SK-N-SH (cell line): ENCODE data around the gene VWF. TPM values are rescaled to one million over a fixed set of nuclear protein-coding genes. Genes with fewer than 3 reads are reported as not detected.

Experiments
- CTCF ChIA-PET: fragments of 300-600, 350-600 bp; formaldehyde crosslinking; extraction: SDS; loops from one replicate; lab custom pipeline; 2021; lab: Yijun Ruan, JAX
- POLR2A ChIA-PET: fragments of 350-600 bp; sonication (Branson Sonifier 250); formaldehyde crosslinking; extraction: SDS; loops from one replicate; lab custom pipeline; 2020; ENCODE audit warnings: antibody characterized with exemption, inconsistent platforms; lab: Yijun Ruan, JAX
- DNase-seq: peaks from one replicate; pipeline ENCODE4 v3.0.0; 2012
- H2AFZ ChIP-seq: fragments of 200-600 bp; sonication (generic); 2 replicates; pipeline ENCODE4 v1.8.1; 2016; ENCODE audit warnings: antibody characterized with exemption, mild to moderate bottlenecking, low read depth
- H3F3A ChIP-seq: fragments of 200-600 bp; sonication (generic); replicated peaks from 2 replicates; pipeline ENCODE3; 2016; ENCODE audit warnings: antibody characterized with exemption, mild to moderate bottlenecking; ENCODE audit not compliant: insufficient read depth
- H3K27ac ChIP-seq, 2 experiments: fragments of 200-500 bp in 1 of 2; fragments of 200-600 bp in 1 of 2; sonication (Bioruptor generic) in 1 of 2; sonication (generic), shearing (Covaris generic) in 1 of 2; 2 replicates each; pipeline versions ENCODE4 v1.5.1 to v1.6.1; 2014 to 2016; ENCODE audit warnings: low read depth in 2 of 2, inconsistent platforms in 1 of 2, low read length in 1 of 2, mild to moderate bottlenecking in 1 of 2, mixed read lengths in 1 of 2
- H3K27me3 ChIP-seq: fragments of 200-600 bp; sonication (generic), shearing (Covaris generic); 2 replicates; pipeline ENCODE4 v1.6.1; 2016; ENCODE audit warnings: mixed run types; ENCODE audit not compliant: insufficient read depth
- H3K36me3 ChIP-seq, 2 experiments: fragments of 200-500 bp in 1 of 2; fragments of 200-600 bp in 1 of 2; sonication (Bioruptor generic) in 1 of 2; sonication (generic) in 1 of 2; replicated peaks in 1 of 2; 2 replicates each; pipeline versions ENCODE3 to v1.5.1; 2014 to 2016; ENCODE audit warnings: low read length in 1 of 2, mild to moderate bottlenecking in 1 of 2; ENCODE audit not compliant: insufficient read depth in 2 of 2, control insufficient read depth in 1 of 2
- H3K4me1 ChIP-seq, 2 experiments: fragments of 200-500 bp in 1 of 2; fragments of 200-600 bp in 1 of 2; sonication (Bioruptor generic) in 1 of 2; sonication (generic), shearing (Covaris generic) in 1 of 2; 2 replicates each; pipeline versions ENCODE4 v1.5.1 to v1.6.1; 2014 to 2016; ENCODE audit warnings: low read depth in 1 of 2, low read length in 1 of 2, mixed run types in 1 of 2; ENCODE audit not compliant: insufficient read depth in 2 of 2, control insufficient read depth in 1 of 2
- H3K4me2 ChIP-seq: fragments of 200-600 bp; sonication (generic), shearing (Covaris generic); 2 replicates; pipeline ENCODE4 v1.6.1; 2017; ENCODE audit warnings: mixed run types
- H3K4me3 ChIP-seq, 2 experiments: fragments of 200-500 bp in 1 of 2; fragments of 200-600 bp in 1 of 2; sonication (Bioruptor generic) in 1 of 2; sonication (generic), shearing (Covaris generic) in 1 of 2; 2 replicates each; pipeline versions ENCODE4 v1.5.1 to v1.8.1; 2014 to 2016; ENCODE audit warnings: low read depth in 2 of 2, inconsistent platforms in 1 of 2, low read length in 1 of 2, mild to moderate bottlenecking in 1 of 2, mixed read lengths in 1 of 2, moderate library complexity in 1 of 2
- H3K79me2 ChIP-seq: fragments of 200-600 bp; sonication (generic); 2 replicates; pipeline ENCODE4 v1.8.1; 2017; ENCODE audit warnings: mild to moderate bottlenecking; ENCODE audit not compliant: insufficient read depth
- H3K9ac ChIP-seq: fragments of 200-600 bp; sonication (generic); 2 replicates; pipeline ENCODE4 v1.6.1; 2017; ENCODE audit warnings: mixed run types
- H3K9me2 ChIP-seq: fragments of 200-600 bp; sonication (generic); 2 replicates; pipeline ENCODE4 v1.6.1; 2017; ENCODE audit warnings: mixed run types
- H3K9me3 ChIP-seq: fragments of 200-600 bp; sonication (generic); 2 replicates; pipeline ENCODE4 v1.6.1; 2017; ENCODE audit warnings: mixed run types, mild to moderate bottlenecking, moderate library complexity
- H4K20me1 ChIP-seq: fragments of 200-600 bp; sonication (generic); 2 replicates; pipeline ENCODE4 v1.6.1; 2017; ENCODE audit warnings: mild to moderate bottlenecking, mixed run types; ENCODE audit not compliant: insufficient read depth
- ELF1 ChIP-seq: IDR thresholded peaks from 2 replicates; pipeline ENCODE4 v1.4.0; 2012
- EP300 ChIP-seq, 2 experiments: IDR thresholded peaks; 2 replicates each; pipeline versions ENCODE4 v1.4.0 to v1.6.1; 2012; ENCODE audit warnings: borderline replicate concordance in 1 of 2, low read depth in 1 of 2, low read length in 1 of 2
- EZH2phosphoT487 ChIP-seq: fragments of 200-600 bp; sonication (generic); IDR thresholded peaks from 2 replicates; pipeline ENCODE4 v1.6.1; 2017; ENCODE audit warnings: low read depth, mixed run types, mild to moderate bottlenecking, antibody characterized with exemption, moderate library complexity, borderline replicate concordance
- FOSL2 ChIP-seq: IDR thresholded peaks from 2 replicates; pipeline ENCODE4 v1.4.0; 2012; ENCODE audit warnings: low read depth, mild to moderate bottlenecking, moderate library complexity, borderline replicate concordance
- FOXJ3 ChIP-seq: sonication (generic); formaldehyde crosslinking; IDR thresholded peaks from 2 replicates; pipeline ENCODE4 v1.5.1; 2020; ENCODE audit warnings: mild to moderate bottlenecking, missing genetic modification reagents
- FOXM1 ChIP-seq: IDR thresholded peaks from 2 replicates; pipeline ENCODE4 v1.4.0; 2012; ENCODE audit warnings: low read depth, mild to moderate bottlenecking
- GABPA ChIP-seq: IDR thresholded peaks from 2 replicates; pipeline ENCODE4 v1.4.0; 2012; ENCODE audit warnings: low read depth, mild to moderate bottlenecking
- IRF3 ChIP-seq: fragments of 150-350 bp; IDR thresholded peaks from 2 replicates; pipeline ENCODE4 v1.6.1; 2016; ENCODE audit warnings: mild to moderate bottlenecking, low read depth, low read length
- JUND ChIP-seq: IDR thresholded peaks from 2 replicates; pipeline ENCODE4 v1.4.0; 2012
- MEF2A ChIP-seq: IDR thresholded peaks from 2 replicates; pipeline ENCODE4 v1.4.0; 2012; ENCODE audit warnings: low read depth, borderline replicate concordance
- MXI1 ChIP-seq: IDR thresholded peaks from 2 replicates; pipeline ENCODE4 v1.6.1; 2012; ENCODE audit warnings: mild to moderate bottlenecking, low read depth, low read length, improper control_type of control experiment
- POLR2AphosphoS5 ChIP-seq: IDR thresholded peaks from 2 replicates; pipeline ENCODE4 v1.6.1; 2012; ENCODE audit warnings: low read depth, low read length
- RAD21 ChIP-seq: IDR thresholded peaks from 2 replicates; pipeline ENCODE4 v1.6.1; 2012; ENCODE audit warnings: mild to moderate bottlenecking, low read length
- RCOR1 ChIP-seq: fragments of 150-350 bp; IDR thresholded peaks from 2 replicates; pipeline ENCODE4 v1.6.1; 2017; ENCODE audit warnings: antibody characterized with exemption, low read length
- REST ChIP-seq: IDR thresholded peaks from 2 replicates; pipeline ENCODE4 v1.6.1; 2012; ENCODE audit warnings: mild to moderate bottlenecking, low read depth, low read length, moderate library complexity
- RFX5 ChIP-seq: IDR thresholded peaks from 2 replicates; pipeline ENCODE4 v1.6.1; 2012; ENCODE audit warnings: mild to moderate bottlenecking, improper control_type of control experiment, low read length
- SIN3A ChIP-seq: IDR thresholded peaks from 2 replicates; pipeline ENCODE4 v1.6.1; 2012; ENCODE audit warnings: low read depth, mild to moderate bottlenecking, low read length, moderate library complexity, borderline replicate concordance
- SMC3 ChIP-seq: IDR thresholded peaks from 2 replicates; pipeline ENCODE4 v1.6.1; 2012; ENCODE audit warnings: low read depth, low read length, improper control_type of control experiment
- TAF1 ChIP-seq: IDR thresholded peaks from 2 replicates; pipeline ENCODE4 v1.6.1; 2012; ENCODE audit warnings: low read depth, mild to moderate bottlenecking, low read length, moderate library complexity, borderline replicate concordance
- TEAD4 ChIP-seq: IDR thresholded peaks from 2 replicates; pipeline ENCODE4 v1.4.0; 2012; ENCODE audit warnings: mild to moderate bottlenecking, borderline replicate concordance; ENCODE audit not compliant: insufficient read depth
- USF1 ChIP-seq: IDR thresholded peaks from 2 replicates; pipeline ENCODE4 v1.4.0; 2012; ENCODE audit warnings: low read depth, borderline replicate concordance
- USF2 ChIP-seq: fragments of 150-350 bp; IDR thresholded peaks from 2 replicates; pipeline ENCODE4 v1.6.1; 2017; ENCODE audit warnings: antibody characterized with exemption, low read length, low read depth, borderline replicate concordance
- YY1 ChIP-seq: IDR thresholded peaks from 2 replicates; pipeline ENCODE4 v1.4.0; 2012; ENCODE audit warnings: low read depth, mild to moderate bottlenecking
- WGBS: methylation state at CpG from one replicate; pipeline ENCODE4 v1.1.6; 2017; ENCODE audit warnings: low lambda C conversion rate; 5-methylcytosine and 5-hydroxymethylcytosine counted together
- polyA plus RNA-seq, 3 experiments: library from polyadenylated mRNA; depleted of rRNA; stranded (reverse); fragments of >200 nt; gene quantifications; 2 replicates each; pipeline ENCODE4 v1.2.3, GENCODE V29; 2012

The VWF gene
- polyA plus RNA-seq, 1 of the 3 experiments (the other 2 are of a cell fraction): 0.12 TPM

- Histone ChIP-seq H3K9me2 (no peaks in the 10 kb centered on the region), H3K9me3 (no peaks in the 10 kb centered on the region), H3K4me3 (no peak overlapping the region), H3K9ac (no peak overlapping the region), H3K4me2 (no peak overlapping the region), H3K4me1 (peaks cover 0 to 19% of the 10 kb centered on the region in 2 experiments; a peak in 1 of 4 replicates), H3K36me3 (no peaks in the 10 kb centered on the region), H4K20me1 (no peaks in the 10 kb centered on the region), H3K27ac (no peak overlapping the region), H3K79me2 (no peaks in the 10 kb centered on the region), H3F3A (no peaks in the 10 kb centered on the region), H3K27me3 (no peaks in the 10 kb centered on the region), H2AFZ (no peak overlapping the region)
- ChIA-PET POLR2A (no interaction called here), CTCF (no interaction called here)
- DNase-seq: no peak
- 94% methylated on average over 4 of the region's 4 CpGs for whole genome bisulfite sequencing
- TF ChIP-seq EP300 (IDR thresholded peaks at IDR 0.05; ENCODE audit: borderline replicate concordance in 1 of 2, low read depth in 1 of 2, low read length in 1 of 2) (no peak), EZH2phosphoT487 (no peak), TAF1 (no peak), GABPA (no peak), RAD21 (no peak), SMC3 (no peak), FOXJ3 (CRISPR knock-in tag) (no peak), YY1 (no peak), TEAD4 (no peak), RCOR1 (no peak), POLR2AphosphoS5 (no peak), IRF3 (no peak)
These were observed 2.3 kb downstream of the VWF start for GRCh38 chr12:6122201-6122600.

GRCh38 chr12:6120796-6121473, 3.5 kb downstream of the VWF start:
- Histone ChIP-seq H3K9ac (no peak overlapping the region), H2AFZ (no peak overlapping the region), H3K4me3 (no peak overlapping the region), H3K27ac (no peak overlapping the region), H3K9me3 (no peaks in the 10 kb centered on the region), H3K9me2 (no peaks in the 10 kb centered on the region), H3F3A (no peaks in the 10 kb centered on the region), H3K27me3 (no peaks in the 10 kb centered on the region), H3K36me3 (no peaks in the 10 kb centered on the region), H4K20me1 (no peaks in the 10 kb centered on the region), H3K79me2 (no peaks in the 10 kb centered on the region), H3K4me2 (no peak overlapping the region), H3K4me1 (peaks cover 0 to 19% of the 10 kb centered on the region in 2 experiments; a peak in 2 of 4 replicates)
- ChIA-PET POLR2A (no interaction called here), CTCF (interaction anchor here (1.0 to 1.6 kb wide), 2 partner anchors 9 to 28 kb away, joined by 3 read pairs; no protein-coding TSS in a partner anchor)
- no peak for DNase-seq
- 77% methylated on average over 11 of the region's 20 CpGs for WGBS
- TF ChIP-seq USF1: no peak
- no peak for TF ChIP-seq FOXM1
- TF ChIP-seq RFX5: no peak
- no peak for TF ChIP-seq TEAD4
- TF ChIP-seq FOSL2: no peak
- no peak for TF ChIP-seq MXI1
- no peak for TF ChIP-seq MEF2A
- TF ChIP-seq EZH2phosphoT487: no peak
- TF ChIP-seq JUND: no peak
- no peak for TF ChIP-seq SIN3A
- TF ChIP-seq USF2: no peak
- no peak for TF ChIP-seq ELF1
- TF ChIP-seq REST: no peak
- TF ChIP-seq RCOR1: no peak
